Hepatic stellate cell (primary cell): ENCODE measurements around the gene NCS1.
"Not testable (repeated sequence)": the region's sequence is repeated elsewhere in the genome, so short reads cannot be mapped to it uniquely, and the experiment has no call there.

Experiments
- DNase-seq: peaks from one replicate; pipeline ENCODE4 v3.0.0; 2011; ENCODE audit warnings: low spot score

Gene NCS1

GRCh38 chr9:130263601-130264413, 91.6 kb downstream of the NCS1 start:
- no peak for DNase-seq

- DNase-seq = no peak
These were observed 92.5 kb downstream of the NCS1 start for GRCh38 chr9:130264414-130265350.

- DNase-seq = no peak
These were observed 93.4 kb downstream of the NCS1 start, which contains the start of gene HMCN2 for GRCh38 chr9:130265431-130266235. Gene HMCN2 (plus strand): TSS chr9:130265760. CDS start chr9:130265879, 119 bp downstream.

- DNase-seq = no peak
These were observed 94.3 kb downstream of the NCS1 start for GRCh38 chr9:130266236-130267098.

- DNase-seq = no peak
These were observed 95.7 kb downstream of the NCS1 start for GRCh38 chr9:130267930-130268329.

GRCh38 chr9:130268521-130269211, 96.5 kb downstream of the NCS1 start:
- no peak for DNase-seq

GRCh38 chr9:130271473-130271872, 99.3 kb downstream of the NCS1 start:
- no peak for DNase-seq

- no peak for DNase-seq
These were observed 103.0 kb downstream of the NCS1 start for GRCh38 chr9:130275156-130275555.

GRCh38 chr9:130276121-130276520, 103.9 kb downstream of the NCS1 start:
- peak; percentile 50 for DNase-seq

GRCh38 chr9:130276955-130277354, 104.8 kb downstream of the NCS1 start:
- no peak for DNase-seq

- not testable (repeated sequence) for DNase-seq
These were observed 105.3 kb downstream of the NCS1 start for GRCh38 chr9:130277525-130277924.

- no peak for DNase-seq
These were observed 111.5 kb downstream of the NCS1 start for GRCh38 chr9:130283539-130284248.

- no peak for DNase-seq
These were observed 112.0 kb downstream of the NCS1 start for GRCh38 chr9:130284249-130284625.

- no peak for DNase-seq
These were observed 112.5 kb downstream of the NCS1 start for GRCh38 chr9:130284690-130285089.

- no peak for DNase-seq
These were observed 113.1 kb downstream of the NCS1 start for GRCh38 chr9:130285271-130285670.

GRCh38 chr9:130286072-130286770, 114.0 kb downstream of the NCS1 start:
- no peak for DNase-seq
